Thyroid gland (tissue), 4 donors: ENCODE data around the gene TMIE.

Experiments used
- CTCF ChIP-seq, 6 experiments: fragments of 200-600 bp in 3 of 6; fragments of 450-650 bp in 3 of 6; sonication (generic) in 3 of 6; IDR thresholded peaks; one replicate each; pipeline ENCODE4 v1.5.1; 2016 to 2019; ENCODE audit warnings: antibody characterized with exemption in 6 of 6, mild to moderate bottlenecking in 2 of 6, inconsistent platforms in 1 of 6, moderate library complexity in 1 of 6
- POLR2A ChIP-seq, 2 donors: fragments of 450-650 bp; IDR thresholded peaks; one replicate each; pipeline ENCODE4 v1.6.1; 2017; ENCODE audit warnings: antibody characterized with exemption in 2 of 2, mild to moderate bottlenecking in 2 of 2, moderate library complexity in 1 of 2

- TF ChIP-seq POLR2A (IDR thresholded peaks at IDR 0.05): no peak
- no peak for TF ChIP-seq CTCF (IDR thresholded peaks at IDR 0.05)
Observed at GRCh38 chr3:46759239-46760167, 58.3 kb downstream of the TMIE start.
